SK-N-SH (cell line): Measurements from ENCODE around the gene KRABD2.

Source experiments
- CTCF ChIA-PET: fragments of 300-600, 350-600 bp; formaldehyde crosslinking; extraction: SDS; loops from one replicate; lab custom pipeline; 2021; lab: Yijun Ruan, JAX
- POLR2A ChIA-PET: fragments of 350-600 bp; sonication (Branson Sonifier 250); formaldehyde crosslinking; extraction: SDS; loops from one replicate; lab custom pipeline; 2020; ENCODE audit warnings: antibody characterized with exemption, inconsistent platforms; lab: Yijun Ruan, JAX
- DNase-seq: peaks from one replicate; pipeline ENCODE4 v3.0.0; 2012
- H2AFZ ChIP-seq: fragments of 200-600 bp; sonication (generic); 2 replicates; pipeline ENCODE4 v1.8.1; 2016; ENCODE audit warnings: antibody characterized with exemption, mild to moderate bottlenecking, low read depth
- H3F3A ChIP-seq: fragments of 200-600 bp; sonication (generic); replicated peaks from 2 replicates; pipeline ENCODE3; 2016; ENCODE audit warnings: antibody characterized with exemption, mild to moderate bottlenecking; ENCODE audit not compliant: insufficient read depth
- H3K27ac ChIP-seq, 2 experiments: fragments of 200-500 bp in 1 of 2; fragments of 200-600 bp in 1 of 2; sonication (Bioruptor generic) in 1 of 2; sonication (generic), shearing (Covaris generic) in 1 of 2; 2 replicates each; pipeline versions ENCODE4 v1.5.1 to v1.6.1; 2014 to 2016; ENCODE audit warnings: low read depth in 2 of 2, inconsistent platforms in 1 of 2, low read length in 1 of 2, mild to moderate bottlenecking in 1 of 2, mixed read lengths in 1 of 2
- H3K27me3 ChIP-seq: fragments of 200-600 bp; sonication (generic), shearing (Covaris generic); 2 replicates; pipeline ENCODE4 v1.6.1; 2016; ENCODE audit warnings: mixed run types; ENCODE audit not compliant: insufficient read depth
- H3K36me3 ChIP-seq, 2 experiments: fragments of 200-500 bp in 1 of 2; fragments of 200-600 bp in 1 of 2; sonication (Bioruptor generic) in 1 of 2; sonication (generic) in 1 of 2; replicated peaks in 1 of 2; 2 replicates each; pipeline versions ENCODE3 to v1.5.1; 2014 to 2016; ENCODE audit warnings: low read length in 1 of 2, mild to moderate bottlenecking in 1 of 2; ENCODE audit not compliant: insufficient read depth in 2 of 2, control insufficient read depth in 1 of 2
- H3K4me1 ChIP-seq, 2 experiments: fragments of 200-500 bp in 1 of 2; fragments of 200-600 bp in 1 of 2; sonication (Bioruptor generic) in 1 of 2; sonication (generic), shearing (Covaris generic) in 1 of 2; 2 replicates each; pipeline versions ENCODE4 v1.5.1 to v1.6.1; 2014 to 2016; ENCODE audit warnings: low read depth in 1 of 2, low read length in 1 of 2, mixed run types in 1 of 2; ENCODE audit not compliant: insufficient read depth in 2 of 2, control insufficient read depth in 1 of 2
- H3K4me2 ChIP-seq: fragments of 200-600 bp; sonication (generic), shearing (Covaris generic); 2 replicates; pipeline ENCODE4 v1.6.1; 2017; ENCODE audit warnings: mixed run types
- H3K4me3 ChIP-seq, 2 experiments: fragments of 200-500 bp in 1 of 2; fragments of 200-600 bp in 1 of 2; sonication (Bioruptor generic) in 1 of 2; sonication (generic), shearing (Covaris generic) in 1 of 2; 2 replicates each; pipeline versions ENCODE4 v1.5.1 to v1.8.1; 2014 to 2016; ENCODE audit warnings: low read depth in 2 of 2, inconsistent platforms in 1 of 2, low read length in 1 of 2, mild to moderate bottlenecking in 1 of 2, mixed read lengths in 1 of 2, moderate library complexity in 1 of 2
- H3K79me2 ChIP-seq: fragments of 200-600 bp; sonication (generic); 2 replicates; pipeline ENCODE4 v1.8.1; 2017; ENCODE audit warnings: mild to moderate bottlenecking; ENCODE audit not compliant: insufficient read depth
- H3K9ac ChIP-seq: fragments of 200-600 bp; sonication (generic); 2 replicates; pipeline ENCODE4 v1.6.1; 2017; ENCODE audit warnings: mixed run types
- H3K9me2 ChIP-seq: fragments of 200-600 bp; sonication (generic); 2 replicates; pipeline ENCODE4 v1.6.1; 2017; ENCODE audit warnings: mixed run types
- H3K9me3 ChIP-seq: fragments of 200-600 bp; sonication (generic); 2 replicates; pipeline ENCODE4 v1.6.1; 2017; ENCODE audit warnings: mixed run types, mild to moderate bottlenecking, moderate library complexity
- H4K20me1 ChIP-seq: fragments of 200-600 bp; sonication (generic); 2 replicates; pipeline ENCODE4 v1.6.1; 2017; ENCODE audit warnings: mild to moderate bottlenecking, mixed run types; ENCODE audit not compliant: insufficient read depth
- EP300 ChIP-seq, 2 experiments: IDR thresholded peaks; 2 replicates each; pipeline versions ENCODE4 v1.4.0 to v1.6.1; 2012; ENCODE audit warnings: borderline replicate concordance in 1 of 2, low read depth in 1 of 2, low read length in 1 of 2
- FOXJ3 ChIP-seq: sonication (generic); formaldehyde crosslinking; IDR thresholded peaks from 2 replicates; pipeline ENCODE4 v1.5.1; 2020; ENCODE audit warnings: mild to moderate bottlenecking, missing genetic modification reagents
- GABPA ChIP-seq: IDR thresholded peaks from 2 replicates; pipeline ENCODE4 v1.4.0; 2012; ENCODE audit warnings: low read depth, mild to moderate bottlenecking
- GATA2 ChIP-seq: sonication (generic); formaldehyde crosslinking; IDR thresholded peaks from 2 replicates; pipeline ENCODE4 v1.5.0; 2020; ENCODE audit warnings: mild to moderate bottlenecking, missing genetic modification reagents
- MEF2A ChIP-seq: IDR thresholded peaks from 2 replicates; pipeline ENCODE4 v1.4.0; 2012; ENCODE audit warnings: low read depth, borderline replicate concordance
- MXI1 ChIP-seq: IDR thresholded peaks from 2 replicates; pipeline ENCODE4 v1.6.1; 2012; ENCODE audit warnings: mild to moderate bottlenecking, low read depth, low read length, improper control_type of control experiment
- POLR2AphosphoS5 ChIP-seq: IDR thresholded peaks from 2 replicates; pipeline ENCODE4 v1.6.1; 2012; ENCODE audit warnings: low read depth, low read length
- RCOR1 ChIP-seq: fragments of 150-350 bp; IDR thresholded peaks from 2 replicates; pipeline ENCODE4 v1.6.1; 2017; ENCODE audit warnings: antibody characterized with exemption, low read length
- REST ChIP-seq: IDR thresholded peaks from 2 replicates; pipeline ENCODE4 v1.6.1; 2012; ENCODE audit warnings: mild to moderate bottlenecking, low read depth, low read length, moderate library complexity
- RFX5 ChIP-seq: IDR thresholded peaks from 2 replicates; pipeline ENCODE4 v1.6.1; 2012; ENCODE audit warnings: mild to moderate bottlenecking, improper control_type of control experiment, low read length
- RXRA ChIP-seq: IDR thresholded peaks from 2 replicates; pipeline ENCODE4 v1.4.0; 2012; ENCODE audit warnings: low read depth, mild to moderate bottlenecking, borderline replicate concordance
- SIN3A ChIP-seq: IDR thresholded peaks from 2 replicates; pipeline ENCODE4 v1.6.1; 2012; ENCODE audit warnings: low read depth, mild to moderate bottlenecking, low read length, moderate library complexity, borderline replicate concordance
- TAF1 ChIP-seq: IDR thresholded peaks from 2 replicates; pipeline ENCODE4 v1.6.1; 2012; ENCODE audit warnings: low read depth, mild to moderate bottlenecking, low read length, moderate library complexity, borderline replicate concordance
- TCF12 ChIP-seq: IDR thresholded peaks from 2 replicates; pipeline ENCODE4 v1.4.0; 2012
- USF2 ChIP-seq: fragments of 150-350 bp; IDR thresholded peaks from 2 replicates; pipeline ENCODE4 v1.6.1; 2017; ENCODE audit warnings: antibody characterized with exemption, low read length, low read depth, borderline replicate concordance
- ZBTB33 ChIP-seq: IDR thresholded peaks from 2 replicates; pipeline ENCODE4 v1.4.0; 2012; ENCODE audit warnings: low read depth, borderline replicate concordance
- WGBS: methylation state at CpG from one replicate; pipeline ENCODE4 v1.1.6; 2017; ENCODE audit warnings: low lambda C conversion rate; 5-methylcytosine and 5-hydroxymethylcytosine counted together
- TF ChIP-seq, protein P1 (sequence below): IDR thresholded peaks from 2 replicates; pipeline ENCODE4; 2012
- TF ChIP-seq, protein P2 (sequence below): IDR thresholded peaks from 2 replicates; pipeline ENCODE4 v1.4.0; 2012; ENCODE audit warnings: low read depth

The KRABD2 gene

DNA sequence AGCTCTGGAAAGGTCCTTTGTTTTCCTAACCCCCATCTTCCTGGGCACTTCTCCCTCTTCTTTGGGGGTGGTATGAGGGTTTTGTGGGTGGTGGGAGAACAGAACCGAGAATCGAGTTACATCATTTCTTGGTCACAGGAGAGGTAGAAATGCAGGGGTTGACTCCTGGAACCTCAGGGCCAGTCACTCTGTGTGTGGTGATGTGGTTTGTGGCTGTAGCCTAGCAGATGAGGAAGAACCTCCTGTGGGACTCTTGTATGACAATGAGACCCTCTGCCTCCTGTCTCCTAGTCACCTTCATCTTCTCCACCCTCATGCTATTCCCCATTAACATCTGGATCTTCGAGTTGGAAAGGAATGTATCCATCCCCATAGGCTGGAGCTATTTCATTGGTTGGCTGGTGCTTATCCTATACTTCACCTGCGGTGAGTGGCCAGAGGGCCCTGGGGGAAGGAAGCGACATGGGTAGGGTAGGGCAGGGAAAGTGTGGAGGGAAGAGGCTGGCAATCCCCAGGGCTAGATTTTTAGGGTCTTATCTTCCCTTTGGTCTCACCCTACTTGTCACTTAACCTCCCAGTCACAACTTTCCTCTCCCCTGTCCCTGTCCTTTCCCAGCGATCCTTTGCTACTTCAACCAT lies 31.3 kb downstream of the KRABD2 start:
- no peak for DNase-seq
- no peaks in the 10 kb centered on the region for H3K36me3 ChIP-seq
- no peaks in the 10 kb centered on the region for H3K9me3 ChIP-seq
- no peak overlapping the region for H3K4me2 ChIP-seq
- no peak overlapping the region for H3K9ac ChIP-seq
- H3K79me2 ChIP-seq, result no peaks in the 10 kb centered on the region
- WGBS, result 34% methylated on average over 6 of the region's 6 CpGs
- H3K4me3 ChIP-seq, result no peak overlapping the region
- H2AFZ ChIP-seq, result no peak overlapping the region
- no peaks in the 10 kb centered on the region for H3K9me2 ChIP-seq
- no peak overlapping the region for H3K27ac ChIP-seq
- H3K27me3 ChIP-seq, result peaks cover 9% of the 10 kb centered on the region
- POLR2A ChIA-PET, result no interaction called here
- H3K4me1 ChIP-seq, result no peaks in the 10 kb centered on the region
- H3F3A ChIP-seq, result peaks cover 4% of the 10 kb centered on the region
- CTCF ChIA-PET, result no interaction called here
- TF ChIP-seq GATA2, result no peak
- no peak for TF ChIP-seq SIN3A
- TF ChIP-seq, protein P1, sequence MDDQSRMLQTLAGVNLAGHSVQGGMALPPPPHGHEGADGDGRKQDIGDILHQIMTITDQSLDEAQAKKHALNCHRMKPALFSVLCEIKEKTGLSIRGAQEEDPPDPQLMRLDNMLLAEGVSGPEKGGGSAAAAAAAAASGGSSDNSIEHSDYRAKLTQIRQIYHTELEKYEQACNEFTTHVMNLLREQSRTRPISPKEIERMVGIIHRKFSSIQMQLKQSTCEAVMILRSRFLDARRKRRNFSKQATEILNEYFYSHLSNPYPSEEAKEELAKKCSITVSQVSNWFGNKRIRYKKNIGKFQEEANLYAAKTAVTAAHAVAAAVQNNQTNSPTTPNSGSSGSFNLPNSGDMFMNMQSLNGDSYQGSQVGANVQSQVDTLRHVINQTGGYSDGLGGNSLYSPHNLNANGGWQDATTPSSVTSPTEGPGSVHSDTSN, result no peak
- TF ChIP-seq RXRA, result no peak
- TF ChIP-seq FOXJ3 (CRISPR knock-in tag), result no peak
- no peak for TF ChIP-seq EP300 (IDR thresholded peaks at IDR 0.05; ENCODE audit: borderline replicate concordance in 1 of 2, low read depth in 1 of 2, low read length in 1 of 2)
- no peak for TF ChIP-seq POLR2AphosphoS5
- no peak for TF ChIP-seq TAF1
- TF ChIP-seq, protein P2, sequence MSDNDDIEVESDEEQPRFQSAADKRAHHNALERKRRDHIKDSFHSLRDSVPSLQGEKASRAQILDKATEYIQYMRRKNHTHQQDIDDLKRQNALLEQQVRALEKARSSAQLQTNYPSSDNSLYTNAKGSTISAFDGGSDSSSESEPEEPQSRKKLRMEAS, result no peak
- TF ChIP-seq RFX5, result no peak
- no peak for TF ChIP-seq MEF2A
- TF ChIP-seq, all 33 proteins: peak for 0
- no peaks in the 10 kb centered on the region for H4K20me1 ChIP-seq

DNA sequence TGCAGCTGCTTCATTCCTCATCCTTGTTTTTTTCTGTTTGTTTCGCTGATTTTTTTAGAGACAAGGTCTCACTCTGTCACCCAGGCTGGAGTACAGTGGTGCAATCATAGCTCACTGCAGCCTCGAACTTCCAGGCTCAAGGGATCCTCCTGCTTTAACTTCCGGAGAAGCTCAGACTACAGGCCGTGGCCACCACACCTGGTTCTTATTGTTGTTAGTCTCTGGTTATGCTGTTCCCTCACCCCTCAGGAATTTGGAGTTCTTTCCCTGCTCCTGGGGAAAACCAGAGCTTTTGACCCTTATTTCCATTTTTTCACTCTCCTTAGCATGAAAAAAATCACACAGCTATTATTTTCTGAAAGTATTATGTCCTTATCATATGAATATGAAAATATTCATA lies 35.0 kb downstream of the KRABD2 start:
- ChIA-PET POLR2A (interaction anchor here (0.6 kb wide), 1 partner anchor 40 kb away, joined by 3 read pairs; no protein-coding TSS in a partner anchor), CTCF (interaction anchor here (0.7 to 1.9 kb wide), 2 partner anchors 10 to 41 kb away, joined by 4 to 7 read pairs; no protein-coding TSS in a partner anchor)
- Histone ChIP-seq H2AFZ (no peak overlapping the region), H3K9me3 (no peaks in the 10 kb centered on the region), H3K36me3 (no peaks in the 10 kb centered on the region), H3K9me2 (no peaks in the 10 kb centered on the region), H3K4me1 (no peaks in the 10 kb centered on the region), H3K4me3 (no peak overlapping the region), H3K27ac (no peak overlapping the region), H3F3A (peaks cover 4% of the 10 kb centered on the region), H3K9ac (no peak overlapping the region), H3K27me3 (peaks cover 9% of the 10 kb centered on the region), H4K20me1 (no peaks in the 10 kb centered on the region), H3K4me2 (no peak overlapping the region), H3K79me2 (no peaks in the 10 kb centered on the region)
- 64% methylated on average over 4 of the region's 4 CpGs for WGBS
- no peak for DNase-seq
- TF ChIP-seq ZBTB33 (no peak), USF2 (no peak), RXRA (no peak), MEF2A (no peak), MXI1 (no peak), REST (no peak), RCOR1 (no peak), TCF12 (no peak), GABPA (no peak), POLR2AphosphoS5 (no peak)
